MM.1S (cell line): Measurements from ENCODE around the gene TRMU.

Source experiments
- CTCF ChIP-seq: fragments of 300-600 bp; sonication (generic); IDR thresholded peaks from 2 replicates; pipeline ENCODE4 v1.5.1; 2016; ENCODE audit warnings: antibody characterized with exemption, low read length, mixed read lengths
- EZH2 ChIP-seq: fragments of 300-600 bp; sonication (generic); optimal IDR thresholded peaks from 2 replicates; pipeline ENCODE3; 2017; ENCODE audit warnings: low read depth, mild to moderate bottlenecking, antibody characterized with exemption, low read length, mixed read lengths
- EZH2phosphoT487 ChIP-seq: fragments of 300-600 bp; sonication (generic); IDR thresholded peaks from 2 replicates; pipeline ENCODE4 v1.6.1; 2018; ENCODE audit warnings: antibody characterized with exemption, low read length

- TF ChIP-seq CTCF (no peak), EZH2phosphoT487 (no peak), EZH2 (no peak)
Measured at GRCh38 chr22:46290843-46291785, 44.4 kb upstream of the TRMU start.
